Femur (tissue), 1 donor: ENCODE measurements around the gene SDSL.
A peak's percentile ranks its signal among the peaks of the same experiment; 100 is the strongest.

Experiments
- DNase-seq: peaks from one replicate; pipeline ENCODE4 v3.0.0-alpha.2; 2017

The SDSL gene

DNA sequence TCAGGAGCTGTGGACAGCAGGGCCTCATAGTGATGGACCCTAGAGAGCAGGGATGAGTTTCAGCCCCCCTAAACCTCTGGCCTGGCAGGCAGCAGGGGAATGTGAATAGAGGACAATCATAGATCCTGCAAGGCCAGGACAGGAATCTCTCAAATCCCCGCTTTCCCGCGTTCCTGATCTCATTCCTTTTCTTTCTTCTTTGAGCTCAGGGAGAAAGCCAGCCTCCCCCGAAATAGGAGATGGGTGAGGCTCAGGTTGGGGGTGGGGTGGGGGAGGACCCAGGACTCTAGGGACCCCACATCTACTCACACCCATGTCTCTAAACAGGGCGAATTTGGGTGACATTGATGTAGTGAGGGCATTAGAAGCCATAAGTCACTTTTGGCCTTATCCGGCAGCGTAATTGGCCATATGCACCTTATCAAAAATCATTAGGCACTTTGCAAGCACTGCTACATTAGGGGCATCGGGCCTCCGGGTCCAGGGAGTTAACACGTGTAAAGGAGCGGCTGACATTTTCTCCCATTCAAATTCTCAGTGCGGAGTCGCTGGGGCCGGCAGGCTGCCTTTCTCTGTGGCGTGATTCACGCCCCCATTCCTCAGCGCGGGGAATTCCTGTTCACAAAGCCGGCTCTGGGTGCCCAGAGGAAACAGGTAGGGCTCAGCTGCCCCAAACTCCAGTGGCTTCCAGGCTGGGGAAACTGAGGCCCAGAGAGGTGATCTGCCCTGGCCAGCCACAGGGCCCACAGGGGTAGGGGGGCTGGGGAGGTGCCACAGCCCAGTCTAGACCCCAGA, 48.0 kb downstream of the SDSL start:
- DNase-seq: no peak

GRCh38 chr12:113470871-113471618, 48.9 kb downstream of the SDSL start:
- no peak for DNase-seq

DNA sequence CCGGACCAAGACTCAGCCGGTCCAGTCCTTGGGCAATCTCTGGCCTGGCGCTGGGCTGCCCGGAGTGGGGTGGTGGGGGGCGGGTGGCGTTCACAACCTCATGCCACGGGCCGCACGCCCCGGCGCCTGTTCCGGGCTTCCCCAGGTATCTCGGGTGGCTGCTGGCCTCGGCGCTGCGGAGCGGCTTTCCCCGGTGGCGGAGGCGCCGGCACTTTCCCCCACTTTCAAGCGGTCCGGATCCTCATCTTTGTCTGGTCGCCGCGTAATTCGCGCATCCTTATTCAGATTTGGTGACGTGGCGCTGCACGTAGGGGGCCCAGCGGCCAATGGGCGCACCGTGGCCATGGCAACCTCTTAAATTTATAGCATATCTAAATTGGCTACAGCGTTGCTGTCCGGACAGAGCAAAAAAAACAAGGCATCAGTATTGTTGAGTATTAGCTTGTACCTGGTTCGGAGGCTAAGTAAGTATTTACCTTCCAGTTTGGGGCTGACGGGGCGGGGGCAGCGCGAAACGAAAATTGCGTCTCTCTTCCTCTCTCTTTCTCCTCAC, 49.5 kb downstream of the SDSL start, which contains the start of gene LHX5:
LHX5 (minus strand) TSS at position 253 of the 553 bp plus-strand sequence. CDS start 373 bp downstream, outside the sequence.
- no peak for DNase-seq

DNA sequence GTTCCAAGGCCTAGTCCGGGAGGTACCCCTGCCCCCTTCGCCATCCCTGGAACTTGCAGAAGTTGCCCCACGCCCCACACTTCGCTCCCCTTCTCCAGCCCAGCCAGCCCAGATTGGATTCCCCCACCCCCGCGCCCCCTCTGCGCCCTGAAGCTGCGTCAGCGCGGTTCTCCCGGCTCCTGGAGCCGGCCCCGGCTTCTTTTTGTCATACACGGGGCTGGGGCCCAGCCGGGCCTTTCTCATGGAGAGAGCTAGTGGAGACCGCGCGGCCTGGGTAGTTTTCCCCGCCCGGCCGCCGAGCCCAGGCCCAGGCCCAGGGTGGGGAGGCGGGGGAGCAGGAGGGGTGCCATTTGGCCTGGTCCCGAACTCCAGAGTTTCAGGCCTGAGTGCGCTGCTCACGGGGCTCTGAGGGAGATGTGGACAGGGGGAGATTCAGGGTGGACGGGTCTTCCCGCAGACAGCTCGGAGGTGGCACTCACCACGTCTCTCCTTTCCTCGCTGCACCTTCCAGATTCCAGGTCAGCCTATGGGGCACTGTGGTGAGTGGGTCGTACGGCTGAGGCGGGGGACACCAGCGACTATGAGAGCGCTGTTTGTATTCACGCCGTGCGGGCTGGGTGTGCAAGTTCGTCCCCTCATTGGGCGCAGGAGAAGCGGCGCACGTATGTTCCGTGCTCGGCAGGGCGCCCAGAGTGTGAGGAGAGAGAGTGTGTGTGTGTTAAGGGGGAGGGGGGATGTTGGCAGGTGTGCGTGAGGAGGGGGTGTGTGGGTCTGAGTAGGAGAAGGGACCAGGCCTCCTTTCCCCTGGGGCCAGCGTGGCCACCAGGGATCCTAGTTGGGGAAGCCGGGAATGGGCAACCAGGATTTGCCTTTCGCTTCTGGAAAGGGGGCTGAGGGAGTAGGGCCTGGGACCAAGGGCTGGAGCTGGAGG, 50.3 kb downstream of the SDSL start:
- no peak for DNase-seq

- no peak for DNase-seq
These were observed 51.2 kb downstream of the SDSL start for GRCh38 chr12:113473400-113473799.

- DNase-seq: no peak
These were observed 51.8 kb downstream of the SDSL start for GRCh38 chr12:113473942-113474341.

DNA sequence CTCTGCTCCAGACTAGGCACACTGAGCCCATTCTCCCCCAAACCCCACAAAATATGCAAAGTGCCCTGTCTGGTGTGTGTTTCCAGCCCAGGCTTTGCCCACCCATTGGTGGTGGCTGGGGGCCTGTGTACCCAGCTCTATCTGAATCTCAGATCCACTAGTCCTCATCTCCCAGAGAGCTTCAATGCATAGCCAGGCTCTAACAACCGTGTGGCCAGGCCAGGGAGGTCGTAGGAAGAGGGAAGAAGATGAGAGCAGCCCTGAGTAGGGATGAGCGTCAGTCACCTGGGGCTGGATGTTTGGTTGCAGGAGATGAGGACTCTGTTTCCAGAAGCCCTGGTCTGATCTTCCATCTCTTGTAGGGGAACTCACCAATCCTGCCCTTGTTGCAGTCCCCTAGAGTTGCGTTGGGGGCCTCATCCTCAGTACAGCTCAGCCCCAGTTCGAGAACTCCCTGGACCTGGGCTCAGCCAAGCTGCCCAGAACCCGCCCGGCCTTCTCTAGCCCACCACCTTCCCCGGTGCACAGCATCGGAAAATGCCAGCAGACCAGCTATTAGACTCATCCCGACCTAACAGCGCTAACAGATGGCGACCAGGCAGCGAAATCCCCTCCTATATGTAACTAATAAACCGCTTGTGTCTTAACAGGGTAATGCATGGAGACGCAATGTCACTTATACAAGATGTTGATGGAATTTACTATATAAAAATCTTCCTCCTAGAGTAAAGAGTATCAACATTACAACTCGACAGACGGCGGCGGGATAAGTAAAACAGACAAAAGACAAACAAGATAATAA, 52.7 kb downstream of the SDSL start:
- no peak for DNase-seq

GRCh38 chr12:113475451-113476175, 53.4 kb downstream of the SDSL start:
- DNase-seq: no peak

GRCh38 chr12:113476176-113476986, 54.2 kb downstream of the SDSL start:
- DNase-seq: no peak

DNA sequence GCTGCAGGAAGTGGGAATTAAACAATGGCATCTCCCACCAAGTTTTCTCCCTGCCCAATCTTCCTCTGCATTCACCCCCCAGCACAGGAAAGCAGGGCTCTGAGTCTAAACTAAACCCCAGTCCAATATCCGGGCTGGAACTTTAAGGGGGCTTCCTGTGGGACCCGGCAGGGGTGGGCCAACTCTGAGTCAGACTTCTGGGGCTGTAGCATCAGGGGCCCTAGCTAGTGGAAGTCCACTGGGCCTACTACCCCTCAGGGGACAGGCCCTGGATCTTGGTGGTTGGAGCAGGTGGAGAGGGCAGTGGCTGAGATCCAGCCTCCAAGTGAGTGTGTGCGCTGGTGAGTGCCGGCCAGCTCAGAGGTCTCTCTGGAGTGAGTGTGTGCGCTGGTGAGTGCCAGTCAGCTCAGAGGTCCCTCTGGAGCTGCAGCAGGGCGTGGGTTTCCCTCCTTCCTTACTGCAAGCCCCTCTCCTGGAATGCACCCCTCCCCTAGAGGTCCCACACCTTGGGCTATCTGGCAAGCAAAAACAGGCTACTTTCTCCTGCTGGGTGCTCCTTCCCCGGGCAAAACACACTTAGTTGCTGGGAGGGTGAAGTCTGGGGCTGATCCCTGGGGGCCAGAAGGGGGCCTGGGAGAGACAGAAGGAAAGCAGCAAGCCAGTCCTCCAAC, 55.1 kb downstream of the SDSL start:
- DNase-seq: no peak

GRCh38 chr12:113477842-113478215, 55.6 kb downstream of the SDSL start:
- no peak for DNase-seq

DNA sequence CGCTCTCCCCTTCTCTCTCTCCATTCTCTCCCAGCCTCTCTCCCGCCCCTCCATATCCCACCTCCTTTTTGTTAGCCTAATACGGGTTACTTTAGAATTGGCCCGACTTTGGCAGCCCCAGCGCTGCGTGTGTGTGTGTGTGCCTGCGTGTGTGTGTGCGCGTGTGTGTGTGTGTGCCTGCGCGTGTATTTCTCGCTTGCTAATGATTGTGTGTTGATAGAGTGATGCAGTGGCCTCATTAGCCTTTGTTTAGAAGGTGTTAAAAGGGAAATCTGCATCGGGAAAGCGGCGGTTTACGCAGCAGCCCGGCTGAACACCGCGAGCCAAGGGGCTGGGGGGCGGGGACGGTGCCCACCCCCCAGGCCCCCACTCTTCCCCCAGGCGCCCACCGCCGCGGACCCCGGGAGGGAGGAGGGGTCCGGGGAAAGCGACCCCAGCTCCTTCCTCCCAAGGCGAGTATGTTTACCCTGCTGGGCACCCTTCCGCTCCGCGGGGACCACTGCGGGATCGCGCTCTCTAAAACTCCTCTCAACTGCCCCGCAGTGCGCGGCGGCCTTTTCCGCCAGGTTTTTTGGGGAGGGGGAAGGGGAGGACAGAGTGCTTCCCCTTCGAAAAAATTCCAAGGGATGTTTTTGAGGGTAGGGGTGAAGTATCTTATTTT, 56.3 kb downstream of the SDSL start:
- DNase-seq: no peak

- no peak for DNase-seq
These were observed 57.0 kb downstream of the SDSL start for GRCh38 chr12:113479216-113479589.

DNA sequence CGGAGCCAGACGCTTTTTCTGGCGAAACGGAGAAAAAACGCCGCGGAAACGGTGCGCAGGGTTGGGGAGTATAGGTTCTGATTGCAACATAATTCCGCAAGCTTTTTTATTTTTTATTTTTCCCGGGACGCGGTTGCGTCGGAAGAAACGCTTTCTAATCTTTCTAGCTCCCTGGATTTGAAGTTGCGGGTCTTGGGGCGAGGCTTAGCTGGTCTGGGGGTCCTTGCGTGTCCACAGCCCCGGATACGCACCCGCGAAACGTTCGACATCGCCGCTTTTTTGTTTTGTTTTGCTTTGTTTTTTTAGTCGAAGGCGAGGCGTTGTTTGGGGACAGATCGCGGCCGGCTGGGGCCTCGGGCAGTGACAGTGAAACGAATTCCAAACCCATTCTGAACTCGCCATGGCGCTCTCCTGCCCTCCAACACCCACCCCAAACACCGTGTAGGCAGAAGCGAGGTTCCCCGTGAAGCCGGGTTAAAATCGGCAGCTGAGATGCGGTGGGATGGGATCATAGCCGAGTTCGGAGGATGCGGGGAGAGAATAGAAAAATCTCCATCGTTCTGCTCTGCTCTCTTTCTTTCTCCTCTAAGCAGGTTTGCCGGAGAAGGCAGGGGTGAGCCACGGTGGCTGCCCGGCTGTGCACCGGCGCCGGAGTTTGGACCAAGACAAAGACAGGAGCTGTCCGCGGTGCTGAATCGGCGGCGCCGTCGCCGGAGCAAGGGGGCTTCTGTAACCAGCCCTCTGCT, 57.6 kb downstream of the SDSL start:
- DNase-seq: peak; percentile 53

GRCh38 chr12:113480336-113480971, 58.3 kb downstream of the SDSL start:
- no peak for DNase-seq

DNA sequence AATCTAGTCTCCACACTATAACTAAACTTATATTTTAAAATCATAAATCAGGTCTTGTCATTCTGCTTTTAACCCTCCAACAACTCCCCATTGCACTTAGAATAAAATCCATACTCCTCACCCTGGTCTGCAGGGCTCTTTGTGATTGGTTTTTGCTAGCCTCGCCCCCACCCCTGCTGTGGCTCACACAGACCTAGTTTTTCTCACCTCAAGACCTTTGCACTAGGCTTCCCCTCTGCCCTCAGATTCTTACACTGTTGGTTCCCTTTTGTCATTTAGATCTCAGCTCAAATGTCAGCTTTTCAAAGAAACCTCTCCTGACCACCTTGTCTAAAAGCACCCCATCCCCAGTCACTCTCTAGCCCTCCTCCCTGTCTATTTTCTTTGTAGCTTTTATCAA, 60.2 kb downstream of the SDSL start:
- no peak for DNase-seq

- DNase-seq: no peak
These were observed 63.1 kb downstream of the SDSL start for GRCh38 chr12:113485330-113485729.

DNA sequence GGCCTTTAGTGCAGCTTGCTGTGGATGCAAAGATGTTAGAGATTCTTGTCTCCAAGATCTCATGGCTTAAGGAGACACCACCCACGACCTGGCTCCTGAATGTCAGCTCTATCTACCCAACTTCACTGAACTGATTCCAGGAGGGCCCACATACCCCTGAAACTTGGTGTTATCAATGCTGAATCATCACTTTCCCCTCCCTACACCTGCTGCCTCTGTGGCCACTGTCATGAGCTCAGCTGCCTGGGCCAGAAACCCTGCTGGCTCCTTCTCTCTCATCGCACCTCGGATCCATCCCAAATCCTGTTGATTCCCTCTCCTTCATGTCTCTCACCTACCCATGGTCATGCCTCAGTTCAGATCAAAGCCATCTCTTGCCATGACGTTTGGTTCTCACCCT, 64.5 kb downstream of the SDSL start:
- DNase-seq: no peak
